GM12878 (cell line): ENCODE results near the gene CNTNAP2. TPM values are rescaled to one million over a fixed set of nuclear protein-coding genes. Genes with fewer than 3 reads are reported as not detected.

Source experiments
- ATAC-seq: fragments of 200-7000 bp; cut with Tn5 transposase; 3 replicates; pipeline ENCODE4 v1.9.1; 2020; ENCODE audit warnings: mild to moderate bottlenecking, moderate library complexity
- BruUV-seq: library from RNA; stranded (reverse); fragments of 400-500 nt; replicated peaks from 2 replicates; lab custom pipeline; 2021; lab: Mats Ljungman, UMichigan
- CTCF ChIA-PET: fragments of 300-600 bp; sonication (Branson Sonifier 250); formaldehyde crosslinking; extraction: SDS; loops from one replicate; lab custom pipeline; 2021; ENCODE audit warnings: inconsistent platforms; lab: Yijun Ruan, JAX
- POLR2A ChIA-PET: fragments of 350-600 bp; formaldehyde crosslinking; extraction: SDS; loops from one replicate; lab custom pipeline; 2021; ENCODE audit warnings: inconsistent platforms; lab: Charles Lee
- RAD21 ChIA-PET: fragments of 300-600 bp; sonication (Branson Sonifier 250); formaldehyde crosslinking; loops from one replicate; lab custom pipeline; 2023; ENCODE audit warnings: antibody characterized with exemption; ENCODE audit not compliant: unreplicated experiment; lab: Charles Lee
- SMC1A ChIA-PET: fragments of 300-600 bp; sonication (Branson Sonifier 250); formaldehyde crosslinking; loops from one replicate; lab custom pipeline; 2023; ENCODE audit not compliant: unreplicated experiment, uncharacterized antibody; lab: Charles Lee
- DNase-seq: peaks from one replicate; pipeline ENCODE4 v3.0.0-alpha.2; 2011; ENCODE audit warnings: low read depth, low spot score
- FAIRE-seq: peaks from 3 replicates; lab custom pipeline; 2011; peaks lifted over from hg19 to GRCh38; lab: Jason Lieb, UNC
- H2AFZ ChIP-seq: 2 replicates; pipeline ENCODE4 v1.6.0; 2011; ENCODE audit warnings: low read depth, low read length, control low read depth; ENCODE audit not compliant: control insufficient read depth
- H3K27ac ChIP-seq: 2 replicates; pipeline ENCODE4 v1.5.1; 2011; ENCODE audit warnings: control low read depth; ENCODE audit not compliant: control insufficient read depth, insufficient read depth
- H3K27me3 ChIP-seq, 2 experiments: replicated peaks in 1 of 2; 2 replicates each; pipeline versions ENCODE4 v1.6.0 to v1.6.1; 2011; ENCODE audit warnings: low read length in 1 of 2; ENCODE audit not compliant: control insufficient read depth in 2 of 2, insufficient read depth in 2 of 2
- H3K36me3 ChIP-seq, 2 experiments: 2 replicates each; pipeline ENCODE4 v1.5.1; 2011; ENCODE audit warnings: low read length in 1 of 2; ENCODE audit not compliant: control insufficient read depth in 2 of 2, insufficient read depth in 2 of 2
- H3K4me1 ChIP-seq: 2 replicates; pipeline ENCODE4 v1.6.1; 2011; ENCODE audit warnings: mild to moderate bottlenecking, low read length, moderate library complexity, mixed read lengths; ENCODE audit not compliant: control insufficient read depth, insufficient read depth
- H3K4me2 ChIP-seq: 2 replicates; pipeline ENCODE4 v1.6.0; 2011; ENCODE audit warnings: control low read depth; ENCODE audit not compliant: control insufficient read depth, insufficient read depth
- H3K4me3 ChIP-seq: fragments of 200-600 bp; sonication (generic); 2 replicates; pipeline ENCODE4 v1.5.1; 2016
- H3K79me2 ChIP-seq: 2 replicates; pipeline ENCODE4 v1.6.0; 2011; ENCODE audit warnings: low read length; ENCODE audit not compliant: control insufficient read depth, insufficient read depth
- H3K9ac ChIP-seq: 2 replicates; pipeline ENCODE4 v1.8.0; 2011; ENCODE audit warnings: low read length, control low read depth, mixed read lengths; ENCODE audit not compliant: control insufficient read depth, insufficient read depth
- H3K9me3 ChIP-seq: replicated peaks from 3 replicates; pipeline ENCODE4 v1.5.1; 2011; ENCODE audit warnings: mild to moderate bottlenecking, low read length; ENCODE audit not compliant: control insufficient read depth, insufficient read depth
- H4K20me1 ChIP-seq: 2 replicates; pipeline ENCODE4 v1.6.0; 2011; ENCODE audit not compliant: control insufficient read depth, insufficient read depth
- BACH1 ChIP-seq: fragments of 450-650 bp; IDR thresholded peaks from 2 replicates; pipeline ENCODE4 v1.6.1; 2017; ENCODE audit warnings: mild to moderate bottlenecking, borderline replicate concordance
- CHD4 ChIP-seq: fragments of 200-600 bp; sonication (generic); IDR thresholded peaks from 2 replicates; pipeline ENCODE4 v1.6.1; 2016; ENCODE audit warnings: mild to moderate bottlenecking
- ETV6 ChIP-seq, 2 experiments: fragments of 450-650 bp in 1 of 2; IDR thresholded peaks in 1 of 2; conservative IDR thresholded peaks in 1 of 2; 2 replicates each; pipeline ENCODE4 v1.6.1; 2014; ENCODE audit warnings: antibody characterized with exemption in 1 of 2, borderline replicate concordance in 1 of 2, low read depth in 1 of 2, mild to moderate bottlenecking in 1 of 2, moderate library complexity in 1 of 2
- IKZF2 ChIP-seq, 2 experiments: fragments of 450-650 bp; IDR thresholded peaks; 2 replicates each; pipeline ENCODE4 v1.6.1; 2017; ENCODE audit warnings: mild to moderate bottlenecking in 2 of 2, moderate library complexity in 2 of 2
- IRF4 ChIP-seq: IDR thresholded peaks from 2 replicates; pipeline ENCODE4 v1.6.1; 2011; ENCODE audit warnings: low read depth, low read length
- KAT2A ChIP-seq: conservative IDR thresholded peaks from 2 replicates; pipeline ENCODE4 v1.6.1; 2011; ENCODE audit warnings: low read depth, low read length; ENCODE audit not compliant: control insufficient read depth
- NKRF ChIP-seq: fragments of 450-650 bp; conservative IDR thresholded peaks from 2 replicates; pipeline ENCODE4 v1.6.1; 2017; ENCODE audit warnings: mild to moderate bottlenecking, moderate library complexity
- NRF1 ChIP-seq: conservative IDR thresholded peaks from 2 replicates; pipeline ENCODE4 v1.6.1; 2011; ENCODE audit warnings: mild to moderate bottlenecking, low read depth, low read length, improper control_type of control experiment
- TCF7 ChIP-seq: IDR thresholded peaks from 2 replicates; pipeline ENCODE4 v1.6.1; 2014; ENCODE audit warnings: antibody characterized with exemption, borderline replicate concordance
- ZBTB11 ChIP-seq: fragments of 450-650 bp; formaldehyde crosslinking; IDR thresholded peaks from 2 replicates; pipeline ENCODE4 v1.5.0; 2022; ENCODE audit warnings: mild to moderate bottlenecking, missing genetic modification characterization
- ZBTB40 ChIP-seq: fragments of 450-650 bp; IDR thresholded peaks from 2 replicates; pipeline ENCODE4 v1.6.1; 2016; ENCODE audit warnings: mild to moderate bottlenecking, moderate library complexity, borderline replicate concordance
- ZNF217 ChIP-seq: fragments of 450-650 bp; IDR thresholded peaks from 2 replicates; pipeline ENCODE4 v1.6.1; 2017; ENCODE audit warnings: antibody characterized with exemption, mild to moderate bottlenecking
- ZSCAN29 ChIP-seq: fragments of 450-650 bp; IDR thresholded peaks from 2 replicates; pipeline ENCODE4 v1.6.1; 2017; ENCODE audit warnings: mild to moderate bottlenecking, moderate library complexity
- WGBS: methylation state at CpG from one replicate; pipeline ENCODE4 v1.1.6; 2016; ENCODE audit warnings: low lambda C conversion rate; ENCODE audit not compliant: insufficient replicate concordance, insufficient coverage; ENCODE audit errors: missing lambda C conversion rate; 5-methylcytosine and 5-hydroxymethylcytosine counted together
- in situ Hi-C: fragments of 300-500 bp; cut with MboI; formaldehyde crosslinking; loops from 9 replicates; pipeline ENCODE4 v1.14.3; 2018; ENCODE audit warnings: mixed read lengths
- intact Hi-C: fragments of 100-400 bp; cut with micrococcal nuclease; formaldehyde crosslinking; loops from one replicate; pipeline ENCODE4 v1.14.2; 2022; ENCODE audit not compliant: unreplicated experiment
- polyA plus RNA-seq, 11 experiments: library from polyadenylated mRNA; depleted of rRNA in 4 of 11; unstranded in 6 of 11; stranded (reverse) in 5 of 11; fragments of >200 nt; fragmentation: Nextera tagmentation in 4 of 11; fragmentation: Illumina TruSeq in 1 of 11; extraction: Ambion mirVana in 4 of 11; extraction: Trizol in 1 of 11; gene quantifications; 1 replicate in 1 of 11; 2 replicates in 10 of 11; pipeline versions ENCODE4 v1.2.1 to v1.2.3, GENCODE V29; 2011 to 2016; ENCODE audit warnings: inconsistent platforms in 2 of 11, missing spikeins in 2 of 11, low read depth in 1 of 11
- total RNA-seq, 4 experiments: library from RNA; depleted of rRNA in 3 of 4; stranded (reverse); fragments of >200 nt in 3 of 4; fragmentation: Illumina TruSeq in 1 of 4; extraction: Trizol in 1 of 4; gene quantifications; 2 replicates each; pipeline versions ENCODE4 v1.2.1 to v1.2.3, GENCODE V29; 2013 to 2021
- TF ChIP-seq, protein P1 (sequence below): IDR thresholded peaks from 2 replicates; pipeline ENCODE4 v1.6.1; 2012; ENCODE audit warnings: low read depth, low read length, improper control_type of control experiment

Gene CNTNAP2
- total and polyA plus RNA-seq, 10 of the 15 experiments (the other 5 are each of a cell fraction or from before 2014, with no cell fraction given), result 0.03 to 0.08 (median 0.03) TPM; not detected in 7

DNA sequence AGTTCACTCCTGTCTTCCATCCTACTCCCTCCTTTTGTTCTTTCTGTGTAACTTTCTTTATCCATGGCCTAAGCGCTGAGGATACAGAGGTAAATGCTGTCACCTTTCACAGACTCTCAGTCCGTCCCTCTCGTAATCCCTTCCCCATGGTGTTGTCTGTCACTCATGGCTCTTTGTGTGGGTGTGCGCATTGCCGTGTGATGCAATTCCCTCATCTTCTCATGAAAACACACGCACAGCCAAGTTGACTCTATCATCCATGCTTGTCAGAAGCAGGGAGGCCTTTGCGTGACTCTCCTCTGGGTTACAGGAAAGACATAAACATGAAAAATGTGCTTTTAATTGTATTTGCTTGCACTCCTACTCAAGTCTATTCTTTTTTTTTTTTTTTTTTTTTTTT, 2348.3 kb downstream of the CNTNAP2 start:
- Histone ChIP-seq H3K4me3 (no peak overlapping the region), H3K4me2 (no peak overlapping the region), H2AFZ (no peak overlapping the region), H3K36me3 (no peaks in the 10 kb centered on the region), H3K9ac (no peak overlapping the region), H3K4me1 (no peaks in the 10 kb centered on the region), H3K79me2 (no peaks in the 10 kb centered on the region), H3K27me3 (no peaks in the 10 kb centered on the region), H3K27ac (no peak overlapping the region), H4K20me1 (no peaks in the 10 kb centered on the region), H3K9me3 (no peaks in the 10 kb centered on the region)
- in situ Hi-C loops, result no loop called here
- DNase-seq, result no peak
- no peak for FAIRE-seq
- 93% methylated on average over 7 of the region's 7 CpGs for WGBS
- CTCF ChIA-PET, result no interaction called here
- ATAC-seq, result no peak
- RAD21 ChIA-PET, result no interaction called here
- no TSS peak for BruUV-seq
- POLR2A ChIA-PET, result interaction anchor here (0.7 kb wide), 1 partner anchor 47 kb away, joined by 3 read pairs; no protein-coding TSS in a partner anchor
- TF ChIP-seq ZBTB11 (CRISPR knock-in tag) (no peak), BACH1 (no peak), ZSCAN29 (no peak), NRF1 (no peak), NKRF (no peak), CHD4 (no peak), ZBTB40 (no peak), ETV6 (conservative IDR thresholded peaks at IDR 0.05 in 1 of 2, IDR thresholded peaks at IDR 0.05 in 1 of 2; ENCODE audit: borderline replicate concordance in 1 of 2, low read depth in 1 of 2) (no peak), ZNF217 (no peak), KAT2A (no peak), IRF4 (no peak), TCF7 (no peak), IKZF2 (IDR thresholded peaks at IDR 0.05) (no peak)
- TF ChIP-seq, protein P1, sequence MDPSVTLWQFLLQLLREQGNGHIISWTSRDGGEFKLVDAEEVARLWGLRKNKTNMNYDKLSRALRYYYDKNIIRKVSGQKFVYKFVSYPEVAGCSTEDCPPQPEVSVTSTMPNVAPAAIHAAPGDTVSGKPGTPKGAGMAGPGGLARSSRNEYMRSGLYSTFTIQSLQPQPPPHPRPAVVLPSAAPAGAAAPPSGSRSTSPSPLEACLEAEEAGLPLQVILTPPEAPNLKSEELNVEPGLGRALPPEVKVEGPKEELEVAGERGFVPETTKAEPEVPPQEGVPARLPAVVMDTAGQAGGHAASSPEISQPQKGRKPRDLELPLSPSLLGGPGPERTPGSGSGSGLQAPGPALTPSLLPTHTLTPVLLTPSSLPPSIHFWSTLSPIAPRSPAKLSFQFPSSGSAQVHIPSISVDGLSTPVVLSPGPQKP, result no peak
- SMC1A ChIA-PET, result no interaction called here
- intact Hi-C loops, result no loop called here
